DMS153 (cell line): ENCODE measurements around the gene KDM4B.

Source experiments
- DNase-seq: peaks from one replicate; lab custom pipeline; 2025; lab: John Stamatoyannopoulos, UW

Gene KDM4B

GRCh38 chr19:5134691-5135090 lies 165.8 kb downstream of the KDM4B start:
- DNase-seq: no peak

DNA sequence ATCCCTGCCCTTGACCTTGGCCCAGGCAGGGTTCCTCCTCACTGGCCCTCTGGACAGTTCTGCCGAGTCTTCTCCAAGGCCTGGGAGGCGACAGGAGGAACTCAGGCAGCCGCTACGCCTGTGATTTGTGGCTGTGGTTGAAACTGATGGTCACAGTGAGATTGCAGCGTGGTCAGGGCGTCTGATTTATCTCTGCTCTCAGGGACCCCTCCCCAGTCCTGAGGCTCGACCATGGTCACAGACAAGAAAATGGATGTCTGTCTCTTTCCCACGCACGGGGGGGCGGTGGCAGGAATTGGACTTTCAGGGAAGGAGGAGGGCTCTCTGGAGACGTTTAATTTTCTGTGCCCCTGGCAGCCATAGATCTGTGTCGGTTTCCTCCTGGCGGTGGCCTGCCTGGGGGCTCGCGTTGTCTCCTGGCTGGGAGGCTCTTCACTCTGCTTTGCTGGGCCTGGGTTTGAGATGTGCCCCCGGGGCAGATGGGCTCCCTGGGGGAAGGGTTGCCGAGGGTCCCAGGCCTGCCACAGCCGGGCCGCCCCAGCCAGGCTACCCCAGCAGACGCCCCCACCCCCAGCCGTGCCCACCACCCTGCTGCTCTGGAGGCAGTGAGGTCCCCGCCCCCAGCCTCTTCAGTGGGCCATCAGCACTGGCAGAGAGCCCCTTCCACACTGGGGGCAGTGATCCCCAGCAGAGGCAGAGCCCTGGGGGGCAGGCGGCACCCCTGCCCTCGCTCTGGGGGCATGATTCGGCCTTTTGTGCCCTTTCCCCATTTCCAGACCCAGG lies 167.4 kb downstream of the KDM4B start:
- no peak for DNase-seq

- no peak for DNase-seq
These were observed 168.2 kb downstream of the KDM4B start for GRCh38 chr19:5137114-5137513.

- no peak for DNase-seq
These were observed 168.7 kb downstream of the KDM4B start for GRCh38 chr19:5137571-5138124.

- no peak for DNase-seq
These were observed 170.0 kb downstream of the KDM4B start for GRCh38 chr19:5138606-5139582.

- DNase-seq: no peak
These were observed 170.8 kb downstream of the KDM4B start for GRCh38 chr19:5139583-5140325.

DNA sequence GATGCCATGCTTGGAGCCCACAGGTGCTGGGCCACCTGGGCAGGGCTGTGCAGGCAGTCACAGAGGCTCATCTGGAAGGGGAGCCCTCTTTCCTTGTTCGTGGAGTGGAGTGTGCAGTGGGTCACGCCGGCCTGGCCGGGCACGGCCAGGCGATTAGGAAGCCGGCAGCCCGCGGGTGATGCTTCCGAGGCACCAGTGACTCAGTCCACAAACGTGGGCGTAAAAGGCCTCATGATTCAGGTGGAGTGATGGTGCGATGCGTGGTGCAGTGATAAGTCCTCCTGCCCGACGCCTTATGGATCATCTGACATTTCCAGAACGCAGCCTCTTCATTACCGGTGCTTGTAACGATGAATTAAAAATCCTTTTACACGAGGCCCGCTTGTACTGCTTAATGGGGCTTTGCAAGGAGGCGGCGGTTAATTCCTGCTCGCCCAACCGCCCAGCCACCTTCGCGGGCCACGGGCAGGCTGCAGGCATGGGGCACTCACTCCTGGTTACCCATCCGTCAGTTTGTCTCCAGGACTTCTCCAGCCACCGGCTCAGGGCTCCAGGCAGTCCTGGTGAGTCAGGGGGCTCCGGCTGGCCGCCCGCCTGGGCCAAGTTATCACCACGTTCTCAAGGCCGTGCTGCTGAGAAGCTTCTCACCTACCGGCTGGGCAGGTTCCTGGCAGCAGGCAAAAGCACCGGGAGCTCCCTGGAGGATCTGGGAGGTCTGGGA lies 172.4 kb downstream of the KDM4B start:
- no peak for DNase-seq

- no peak for DNase-seq
These were observed 173.2 kb downstream of the KDM4B start for GRCh38 chr19:5141850-5142724.

- DNase-seq: peak; percentile 7
These were observed 173.8 kb downstream of the KDM4B start for GRCh38 chr19:5142725-5143097.

GRCh38 chr19:5143471-5144411 lies 174.8 kb downstream of the KDM4B start:
- DNase-seq: no peak

- no peak for DNase-seq
These were observed 175.7 kb downstream of the KDM4B start for GRCh38 chr19:5144545-5145179.

DNA sequence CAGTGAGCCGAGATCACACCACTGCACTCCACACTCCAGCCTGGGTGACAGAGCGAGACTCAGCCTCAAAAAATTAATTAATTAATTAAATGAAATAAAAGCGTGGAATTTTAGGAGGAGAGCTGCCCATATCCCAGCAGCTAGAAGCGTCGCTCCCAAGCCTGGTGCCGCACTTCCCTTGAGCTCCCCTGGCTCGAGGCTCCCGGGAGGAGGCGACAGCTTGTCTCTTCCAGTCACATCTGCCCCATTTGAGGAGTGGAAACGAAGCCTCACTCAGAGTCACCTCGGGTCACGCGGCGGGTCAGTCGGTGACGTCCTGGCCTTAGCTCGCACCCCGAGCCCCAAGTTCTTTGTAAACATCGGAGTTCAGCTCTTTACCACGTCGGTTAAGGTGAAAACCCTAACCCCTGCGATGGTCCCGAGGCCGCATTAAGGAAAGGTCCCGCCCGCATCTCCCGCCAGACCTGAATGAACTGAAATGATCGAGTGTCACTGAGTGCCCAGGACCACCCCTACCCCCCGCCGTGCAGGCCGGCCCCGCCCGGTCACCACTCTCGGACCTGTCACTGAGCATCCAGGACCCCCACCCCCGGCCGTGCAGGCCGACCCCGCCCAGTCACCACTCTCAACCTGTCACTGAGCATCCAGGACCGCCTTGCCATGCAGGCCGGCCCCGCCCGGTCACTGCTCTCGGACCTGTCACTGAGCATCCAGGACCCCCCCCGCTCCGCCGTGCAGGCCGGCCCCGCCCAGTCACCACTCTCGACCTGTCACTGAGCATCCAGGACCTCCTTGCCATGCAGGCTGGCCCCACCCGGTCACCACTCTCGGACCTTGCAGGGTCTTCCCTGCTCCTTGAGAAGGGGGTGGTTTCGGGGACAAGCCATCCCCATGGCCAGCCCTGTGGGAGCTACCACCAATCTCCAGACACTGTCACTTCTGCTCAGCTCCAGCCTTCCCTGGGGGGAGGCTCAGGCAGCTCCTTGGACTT lies 176.9 kb downstream of the KDM4B start:
- DNase-seq: no peak

DNA sequence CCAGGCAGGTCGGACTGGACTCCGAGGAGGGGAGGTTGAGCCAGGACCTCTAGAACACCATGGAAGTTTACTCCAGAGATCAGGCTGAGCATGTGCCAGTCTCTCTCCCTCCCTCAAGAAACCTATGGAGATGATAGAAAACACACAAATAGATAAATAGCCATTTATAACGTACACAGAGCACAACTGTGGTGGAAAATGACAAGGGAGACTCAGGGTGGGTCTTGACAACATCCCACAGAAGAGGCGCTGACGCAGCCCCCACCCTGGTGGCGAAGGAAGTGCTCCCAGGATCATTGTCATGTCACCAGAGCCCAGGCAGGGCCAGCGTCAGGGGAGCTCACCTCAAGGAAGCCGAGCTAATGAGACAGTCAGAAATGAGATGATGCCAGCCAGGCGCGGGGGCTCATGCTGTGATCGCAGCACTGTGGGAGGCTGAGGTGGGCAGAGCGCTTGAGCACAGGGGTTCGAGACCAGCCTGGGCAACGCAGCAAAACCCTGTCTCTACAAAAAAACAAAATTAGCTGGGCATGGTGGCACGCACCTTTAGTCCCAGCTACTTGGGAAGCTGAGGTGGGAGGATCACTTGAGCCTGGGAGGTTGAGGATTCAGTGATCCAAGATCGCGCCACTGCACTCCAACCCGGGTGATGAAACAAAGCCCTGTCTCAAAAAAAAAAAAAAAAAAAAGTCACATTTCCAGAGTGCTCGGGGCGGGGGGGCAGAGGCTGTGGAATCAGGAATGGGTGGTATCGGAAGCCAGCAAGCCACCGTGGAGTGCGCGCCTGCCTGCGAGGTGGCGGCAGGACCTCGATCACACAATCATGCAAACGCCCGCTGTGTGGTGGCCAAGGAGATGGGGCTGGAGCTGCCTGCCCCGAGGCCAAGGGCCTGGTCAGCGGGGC lies 178.4 kb downstream of the KDM4B start:
- DNase-seq: no peak

GRCh38 chr19:5147978-5148793 lies 179.3 kb downstream of the KDM4B start:
- DNase-seq: no peak

DNA sequence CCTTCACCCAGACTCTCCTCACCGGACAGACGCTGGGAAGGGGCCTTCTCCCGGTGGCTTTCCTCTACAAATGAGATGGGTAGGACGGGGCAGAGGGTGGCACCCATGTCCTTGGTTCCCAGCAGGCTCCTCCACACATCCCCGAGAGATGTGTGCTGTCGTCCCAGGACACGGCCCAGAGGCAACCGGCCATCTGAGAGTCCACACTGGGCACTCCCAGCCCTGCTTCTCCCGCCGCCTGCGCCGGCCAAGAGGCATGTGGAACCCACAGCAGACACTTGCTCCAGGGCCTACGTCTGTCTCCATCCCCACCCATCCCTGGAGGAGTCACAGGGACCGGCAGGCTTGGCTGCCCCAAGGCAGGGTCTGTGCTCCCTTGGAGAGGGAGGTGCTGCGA lies 179.9 kb downstream of the KDM4B start:
- no peak for DNase-seq

- DNase-seq: no peak
These were observed 180.6 kb downstream of the KDM4B start for GRCh38 chr19:5149508-5149907.
